H9 (cell line): ENCODE data around the gene AP4B1. TPM values are rescaled to one million over a fixed set of nuclear protein-coding genes. Genes with fewer than 3 reads are reported as not detected.

Experiments used
- DNase-seq: peaks from one replicate; pipeline ENCODE4 v3.0.0-alpha.2; 2017
- H2AFZ ChIP-seq: one replicate; pipeline ENCODE4 v1.6.1; 2013; ENCODE audit warnings: mild to moderate bottlenecking, low read length, control low read depth, moderate library complexity
- H2AK5ac ChIP-seq: 2 replicates; pipeline ENCODE4 v1.6.1; 2013; ENCODE audit warnings: low read length, control low read depth, mixed read lengths; ENCODE audit not compliant: insufficient read length
- H2BK120ac ChIP-seq: one replicate; pipeline ENCODE4 v1.6.1; 2013; ENCODE audit warnings: low read depth, mild to moderate bottlenecking, low read length, control low read depth, inconsistent platforms; ENCODE audit not compliant: poor library complexity, severe bottlenecking
- H2BK12ac ChIP-seq: 2 replicates; pipeline ENCODE4 v1.6.1; 2013; ENCODE audit warnings: low read length, control low read depth, mixed read lengths, low read depth; ENCODE audit not compliant: insufficient read length
- H2BK15ac ChIP-seq: 2 replicates; pipeline ENCODE4 v1.6.1; 2013; ENCODE audit warnings: low read depth, low read length, control low read depth
- H2BK20ac ChIP-seq: one replicate; pipeline ENCODE4 v1.6.1; 2013; ENCODE audit warnings: low read depth, mild to moderate bottlenecking, low read length, control low read depth, inconsistent platforms; ENCODE audit not compliant: poor library complexity, severe bottlenecking
- H2BK5ac ChIP-seq: 2 replicates; pipeline ENCODE4 v1.6.1; 2013; ENCODE audit warnings: low read length, control low read depth, mixed read lengths; ENCODE audit not compliant: insufficient read length
- H3K14ac ChIP-seq: 2 replicates; pipeline ENCODE4 v1.6.1; 2013; ENCODE audit warnings: low read length, control low read depth; ENCODE audit not compliant: insufficient read depth
- H3K18ac ChIP-seq: 2 replicates; pipeline ENCODE4 v1.6.1; 2013; ENCODE audit warnings: low read depth, mild to moderate bottlenecking, mixed read lengths, low read length, control low read depth; ENCODE audit not compliant: insufficient read length
- H3K23ac ChIP-seq: 2 replicates; pipeline ENCODE4 v1.6.1; 2013; ENCODE audit warnings: low read length, control low read depth, mixed read lengths, low read depth; ENCODE audit not compliant: insufficient read length
- H3K23me2 ChIP-seq: 2 replicates; pipeline ENCODE4 v1.6.1; 2013; ENCODE audit warnings: low read depth, mild to moderate bottlenecking, mixed read lengths, low read length, control low read depth; ENCODE audit not compliant: insufficient read length, poor library complexity, severe bottlenecking
- H3K27ac ChIP-seq: 2 replicates; pipeline ENCODE4 v1.5.1; 2013; ENCODE audit warnings: low read length, control low read depth, mixed read lengths, low read depth; ENCODE audit not compliant: insufficient read length
- H3K27me3 ChIP-seq: 2 replicates; pipeline ENCODE4 v1.6.1; 2013; ENCODE audit warnings: low read length, control low read depth, inconsistent platforms; ENCODE audit not compliant: insufficient read depth
- H3K4ac ChIP-seq: 2 replicates; pipeline ENCODE4 v1.6.1; 2013; ENCODE audit warnings: low read depth, mild to moderate bottlenecking, control low read depth, inconsistent platforms, low read length, moderate library complexity
- H3K4me1 ChIP-seq: 2 replicates; pipeline ENCODE4 v1.6.1; 2013; ENCODE audit warnings: low read length, control low read depth, inconsistent platforms; ENCODE audit not compliant: insufficient read depth
- H3K4me2 ChIP-seq: 2 replicates; pipeline ENCODE4 v1.6.1; 2013; ENCODE audit warnings: low read length, control low read depth, mixed read lengths; ENCODE audit not compliant: insufficient read length, insufficient read depth
- H3K56ac ChIP-seq: 2 replicates; pipeline ENCODE4 v1.6.1; 2013; ENCODE audit warnings: low read depth, mild to moderate bottlenecking, mixed read lengths, low read length, control low read depth; ENCODE audit not compliant: insufficient read length
- H3K79me1 ChIP-seq: 2 replicates; pipeline ENCODE4 v1.6.1; 2013; ENCODE audit warnings: low read depth, mild to moderate bottlenecking, moderate library complexity, low read length, control low read depth, inconsistent platforms; ENCODE audit not compliant: insufficient read depth, poor library complexity, severe bottlenecking
- H3K79me2 ChIP-seq: 2 replicates; pipeline ENCODE4 v1.6.1; 2013; ENCODE audit warnings: low read length, control low read depth, inconsistent platforms; ENCODE audit not compliant: insufficient read depth
- H3K9ac ChIP-seq: 2 replicates; pipeline ENCODE4 v1.6.1; 2013; ENCODE audit warnings: low read length, control low read depth, mixed read lengths; ENCODE audit not compliant: insufficient read length; ENCODE audit errors: extremely low read depth
- H3K9me3 ChIP-seq: one replicate; pipeline ENCODE4 v1.6.1; 2013; ENCODE audit warnings: low read depth, low read length, inconsistent platforms; ENCODE audit not compliant: control insufficient read depth
- H3T11ph ChIP-seq: one replicate; pipeline ENCODE4 v1.6.1; 2013; ENCODE audit warnings: mild to moderate bottlenecking, low read length, control low read depth, inconsistent platforms
- H4K20me1 ChIP-seq: one replicate; pipeline ENCODE4 v1.6.1; 2013; ENCODE audit not compliant: control insufficient read depth, insufficient read length, insufficient read depth
- H4K5ac ChIP-seq: 2 replicates; pipeline ENCODE4 v1.6.1; 2013; ENCODE audit warnings: low read depth, mild to moderate bottlenecking, mixed read lengths, low read length, control low read depth; ENCODE audit not compliant: insufficient read length
- H4K8ac ChIP-seq: replicated peaks from 2 replicates; pipeline ENCODE4 v1.6.1; 2013; ENCODE audit warnings: low read length, control low read depth, mixed read lengths, low read depth; ENCODE audit not compliant: insufficient read length
- H4K91ac ChIP-seq: 2 replicates; pipeline ENCODE4 v1.6.1; 2013; ENCODE audit warnings: low read depth, mild to moderate bottlenecking, moderate library complexity, mixed read lengths, low read length, control low read depth; ENCODE audit not compliant: insufficient read length
- H3K27ac Mint-ChIP-seq, 3 experiments: 2 replicates in 2 of 3; 3 replicates in 1 of 3; pipeline ENCODE4 v1.8.0; 2020 to 2021; ENCODE audit warnings: mixed read lengths in 3 of 3, mild to moderate bottlenecking in 1 of 3, moderate library complexity in 1 of 3
- H3K27me3 Mint-ChIP-seq: 2 replicates; pipeline ENCODE4 v1.8.0; 2021; ENCODE audit warnings: low read depth, mild to moderate bottlenecking, moderate library complexity, mixed read lengths
- H3K36me3 Mint-ChIP-seq, 3 experiments: 2 replicates in 2 of 3; 3 replicates in 1 of 3; pipeline ENCODE4 v1.8.0; 2020 to 2021; ENCODE audit warnings: low read depth in 3 of 3, mixed read lengths in 3 of 3; ENCODE audit not compliant: insufficient read depth in 1 of 3
- H3K4me1 Mint-ChIP-seq, 2 experiments: 2 replicates each; pipeline ENCODE4 v1.8.0; 2020; ENCODE audit warnings: mixed read lengths in 2 of 2
- H3K4me3 Mint-ChIP-seq, 2 experiments: 2 replicates in 1 of 2; 3 replicates in 1 of 2; pipeline ENCODE4 v1.8.0; 2020 to 2021; ENCODE audit warnings: mild to moderate bottlenecking in 2 of 2, mixed read lengths in 2 of 2, moderate library complexity in 1 of 2
- H3K9me3 Mint-ChIP-seq, 2 experiments: 2 replicates in 1 of 2; 3 replicates in 1 of 2; pipeline ENCODE4 v1.8.0; 2020; ENCODE audit warnings: mild to moderate bottlenecking in 2 of 2, mixed read lengths in 2 of 2, moderate library complexity in 1 of 2
- CTCF ChIP-seq: fragments of 200-600 bp; sonication (generic); conservative IDR thresholded peaks from 3 replicates; pipeline ENCODE4 v1.8.0; 2021; ENCODE audit warnings: antibody characterized with exemption, mild to moderate bottlenecking
- WGBS: extraction: QIAGEN DNeasy Blood & Tissue Kit; methylation state at CpG from one replicate; pipeline ENCODE4 v1.1.7; 2013; ENCODE audit warnings: missing lambda C conversion rate, low lambda C conversion rate, mixed read lengths; ENCODE audit not compliant: insufficient read length; ENCODE audit errors: extremely low coverage; 5-methylcytosine and 5-hydroxymethylcytosine counted together
- total RNA-seq: library from RNA; stranded (reverse); gene quantifications from 2 replicates; pipeline ENCODE4 v1.2.1, GENCODE V29; 2021

AP4B1 gene
- total RNA-seq, 1 experiment from 2014 or later = 19.3 TPM

- H2BK5ac ChIP-seq = no peak overlapping the region
- H3K4me2 ChIP-seq = no peak overlapping the region
- no peak overlapping the region for H3K4ac ChIP-seq
- no peaks in the 10 kb centered on the region for H3K9me3 ChIP-seq
- H2BK12ac ChIP-seq = no peak overlapping the region
- no peak overlapping the region for H3K9ac ChIP-seq
- no peak overlapping the region for H2AFZ ChIP-seq
- no peak overlapping the region for H3K27ac Mint-ChIP-seq
- no peaks in the 10 kb centered on the region for H3K79me1 ChIP-seq
- no peak overlapping the region for H3K14ac ChIP-seq
- WGBS = no CpG with 5 or more reads among the region's 11 CpGs
- H3K27me3 Mint-ChIP-seq = no peaks in the 10 kb centered on the region
- peaks cover 0 to 7% (median 4%) of the 10 kb centered on the region in 3 experiments; a peak in 3 of 7 replicates for H3K36me3 Mint-ChIP-seq
- H4K20me1 ChIP-seq = no peaks in the 10 kb centered on the region
- no peak overlapping the region for H4K91ac ChIP-seq
- no peak overlapping the region for H3K56ac ChIP-seq
- H3T11ph ChIP-seq = no peak overlapping the region
- H3K4me1 ChIP-seq = no peaks in the 10 kb centered on the region
- no peak overlapping the region; a peak in 1 of 5 replicates for H3K4me3 Mint-ChIP-seq
- H3K27ac ChIP-seq = no peak overlapping the region
- TF ChIP-seq CTCF = no peak
- no peaks in the 10 kb centered on the region for H3K4me1 Mint-ChIP-seq
- no peak overlapping the region for H3K23ac ChIP-seq
- no peak overlapping the region for H2BK120ac ChIP-seq
- H2BK20ac ChIP-seq = no peak overlapping the region
- no peak overlapping the region for H4K5ac ChIP-seq
- DNase-seq = no peak
- no peaks in the 10 kb centered on the region for H3K27me3 ChIP-seq
- no peaks in the 10 kb centered on the region for H3K9me3 Mint-ChIP-seq
- H3K79me2 ChIP-seq = no peaks in the 10 kb centered on the region
- no peaks in the 10 kb centered on the region for H3K23me2 ChIP-seq
- no peak overlapping the region for H4K8ac ChIP-seq
- no peak overlapping the region for H3K18ac ChIP-seq
- H2BK15ac ChIP-seq = no peak overlapping the region
- no peak overlapping the region for H2AK5ac ChIP-seq
These were observed 12.9 kb downstream of the AP4B1 start for GRCh38 chr1:113891631-113892220.
